BLaER1 treated with 17β-estradiol and CSF1 and Interleukin-3, amounts not matched to agents 10 nM and 100 nM (cell line): ENCODE data around the gene ZNF19.
A peak's percentile ranks its signal among the peaks of the same experiment; 100 is the strongest.

ENCODE experiments used
- H3K27ac ChIP-seq, 11 experiments: shearing (Covaris generic); formaldehyde crosslinking; 2 replicates each; pipeline ENCODE4 v1.8.1; 2022
- H3K27me3 ChIP-seq, 11 experiments: shearing (Covaris generic); formaldehyde crosslinking; 2 replicates each; pipeline ENCODE4 v1.8.1; 2022
- H3K36me3 ChIP-seq, 11 experiments: shearing (Covaris generic); formaldehyde crosslinking; 2 replicates each; pipeline ENCODE4 v1.8.1; 2022
- H3K4me1 ChIP-seq, 10 experiments: shearing (Covaris generic); formaldehyde crosslinking; 2 replicates each; pipeline ENCODE4 v1.8.1; 2022
- H3K4me2 ChIP-seq, 11 experiments: shearing (Covaris generic); formaldehyde crosslinking; 2 replicates each; pipeline ENCODE4 v1.8.1; 2022
- H3K4me3 ChIP-seq, 10 experiments: shearing (Covaris generic); formaldehyde crosslinking; 2 replicates each; pipeline ENCODE4 v1.8.1; 2022
- H3K9ac ChIP-seq, 11 experiments: shearing (Covaris generic); formaldehyde crosslinking; 2 replicates each; pipeline ENCODE4 v1.8.1; 2022
- H3K9me3 ChIP-seq, 11 experiments: shearing (Covaris generic); formaldehyde crosslinking; replicated peaks in 1 of 11; 2 replicates each; pipeline ENCODE4 v1.8.1; 2022
- H4K20me1 ChIP-seq, 11 experiments: shearing (Covaris generic); formaldehyde crosslinking; 2 replicates each; pipeline ENCODE4 v1.8.1; 2022
- Cebpa-rat ChIP-seq, 11 experiments: shearing (Covaris generic); IDR thresholded peaks; 2 replicates each; pipeline ENCODE4 v1.8.1; 2022

ZNF19 gene

DNA sequence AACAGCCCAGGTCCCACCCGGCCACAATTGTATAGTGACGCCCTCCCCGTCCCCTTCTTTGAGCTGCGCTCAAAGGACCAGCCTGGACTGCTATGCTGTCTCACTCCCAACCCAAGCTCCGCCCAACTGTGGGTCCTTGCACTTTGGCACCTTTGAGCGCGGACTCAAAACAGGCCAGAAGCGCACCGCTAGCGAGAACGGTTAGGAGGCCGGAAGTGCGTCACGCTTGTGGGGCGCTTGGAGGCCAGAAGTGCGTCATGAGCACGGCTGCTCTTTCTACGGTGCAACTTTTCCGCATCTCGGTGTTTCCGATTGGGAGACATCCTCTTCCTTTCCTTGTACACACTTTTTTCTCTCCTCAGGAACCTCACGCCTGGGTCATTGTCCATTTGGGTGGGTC is at the start of gene ZNF19:
TSS of gene ZNF19 (minus strand) at position 203 of the 400 bp plus-strand sequence. CDS start 7,210 bp downstream, outside the sequence.
- Histone ChIP-seq H3K4me2 (no peak within 1 kb of the TSS), H3K9ac (no peak within 1 kb of the TSS), H3K9me3 (peaks cover 0 to 4% (median 0%) of the 10 kb centered on the region in 11 experiments; a peak in 1 of 22 replicates), H3K4me3 (no peak within 1 kb of the TSS), H3K27ac (no peak within 1 kb of the TSS), H3K4me1 (peaks cover 4 to 11% (median 7%) of the 10 kb centered on the region in 10 experiments; a peak in 16 of 20 replicates), H3K36me3 (no peaks in the 10 kb centered on the region), H4K20me1 (no peaks in the 10 kb centered on the region), H3K27me3 (no peaks in the 10 kb centered on the region)
- no peak for TF ChIP-seq Cebpa-rat (IDR thresholded peaks at IDR 0.05)

DNA sequence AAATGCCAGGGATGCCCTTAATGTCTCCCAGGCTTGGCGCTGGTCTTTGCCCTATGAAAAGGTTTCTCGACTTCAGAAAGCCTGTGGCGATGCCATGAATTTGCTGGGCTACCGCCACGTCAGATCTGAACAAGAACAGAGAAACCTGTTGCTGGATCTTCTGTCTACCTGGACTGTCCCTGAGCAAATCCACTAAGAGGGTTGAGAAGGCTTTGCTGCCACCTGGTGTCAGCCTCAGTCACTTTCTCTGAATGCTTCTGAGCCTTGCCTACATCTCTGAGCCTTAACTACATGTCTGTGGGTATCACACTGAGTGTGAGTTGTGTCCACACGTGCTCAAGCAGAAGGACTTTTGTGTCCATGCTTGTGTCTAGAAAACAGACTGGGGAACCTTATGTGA is 48.5 kb upstream of the ZNF19 start:
- no peak for TF ChIP-seq Cebpa-rat (IDR thresholded peaks at IDR 0.05)
- Histone ChIP-seq H3K9ac (no peak overlapping the region), H3K36me3 (no peaks in the 10 kb centered on the region), H3K9me3 (no peaks in the 10 kb centered on the region), H3K27me3 (no peaks in the 10 kb centered on the region), H4K20me1 (no peaks in the 10 kb centered on the region), H3K27ac (no peak overlapping the region), H3K4me3 (no peak overlapping the region), H3K4me2 (no peak overlapping the region), H3K4me1 (no peaks in the 10 kb centered on the region)

- Histone ChIP-seq H3K4me1 (no peaks in the 10 kb centered on the region), H3K27ac (no peak overlapping the region), H3K9me3 (no peaks in the 10 kb centered on the region), H4K20me1 (no peaks in the 10 kb centered on the region), H3K9ac (no peak overlapping the region), H3K36me3 (no peaks in the 10 kb centered on the region), H3K4me3 (no peak overlapping the region), H3K4me2 (no peak overlapping the region), H3K27me3 (no peaks in the 10 kb centered on the region)
- TF ChIP-seq Cebpa-rat (IDR thresholded peaks at IDR 0.05), result no peak
Observed at GRCh38 chr16:71536752-71537499, 47.8 kb upstream of the ZNF19 start.

DNA sequence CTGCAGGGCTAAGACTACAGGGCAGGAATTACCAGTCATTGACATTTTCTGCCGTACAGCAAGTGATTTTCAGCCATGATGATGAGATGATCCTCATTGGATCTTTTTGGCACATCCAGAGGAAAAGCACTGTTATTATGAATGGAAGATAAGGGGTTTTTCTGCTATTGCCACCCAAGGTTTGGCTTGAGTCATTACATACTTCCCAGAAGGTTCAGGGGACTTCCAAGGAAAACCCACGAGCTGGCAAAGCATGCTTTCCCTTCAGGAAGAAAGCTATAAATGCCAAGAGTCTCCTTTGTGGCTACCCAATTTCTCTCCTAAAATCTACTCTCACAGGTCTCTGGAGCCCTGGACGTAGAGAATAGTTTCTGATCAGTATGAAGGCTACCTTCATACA is 43.2 kb upstream of the ZNF19 start:
- no peaks in the 10 kb centered on the region for H3K36me3 ChIP-seq
- H3K9ac ChIP-seq, result no peak overlapping the region
- no peaks in the 10 kb centered on the region for H3K9me3 ChIP-seq
- no peaks in the 10 kb centered on the region for H3K27me3 ChIP-seq
- no peak for TF ChIP-seq Cebpa-rat (IDR thresholded peaks at IDR 0.05)
- H3K27ac ChIP-seq, result no peak overlapping the region
- H3K4me3 ChIP-seq, result no peak overlapping the region
- no peaks in the 10 kb centered on the region for H3K4me1 ChIP-seq
- no peaks in the 10 kb centered on the region for H4K20me1 ChIP-seq
- no peak overlapping the region for H3K4me2 ChIP-seq

DNA sequence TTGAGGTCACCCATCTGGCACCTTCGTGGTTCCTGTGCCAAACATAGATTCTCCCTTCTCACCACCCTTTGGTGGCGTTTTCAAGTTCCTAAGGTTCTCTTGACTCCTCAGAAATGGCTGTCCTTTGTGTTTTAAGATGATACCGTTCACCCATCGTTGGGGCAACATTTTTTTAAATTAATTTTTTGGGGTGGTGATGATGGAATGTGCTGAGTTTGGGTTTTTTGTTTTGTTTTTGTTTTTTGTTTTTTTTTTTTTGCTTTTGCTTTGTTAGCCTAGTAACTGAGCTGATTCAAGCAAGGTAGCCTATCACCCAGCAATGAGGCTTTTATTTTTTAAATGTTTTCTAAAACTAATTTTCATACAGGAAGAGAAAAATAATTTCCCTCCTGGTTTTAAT is 39.7 kb upstream of the ZNF19 start:
- TF ChIP-seq Cebpa-rat (IDR thresholded peaks at IDR 0.05), result no peak
- no peaks in the 10 kb centered on the region for H3K9me3 ChIP-seq
- H3K4me2 ChIP-seq, result no peak overlapping the region
- no peaks in the 10 kb centered on the region for H3K27me3 ChIP-seq
- H4K20me1 ChIP-seq, result no peaks in the 10 kb centered on the region
- H3K27ac ChIP-seq, result no peak overlapping the region
- no peak overlapping the region for H3K4me3 ChIP-seq
- no peak overlapping the region for H3K9ac ChIP-seq
- H3K36me3 ChIP-seq, result no peaks in the 10 kb centered on the region
- H3K4me1 ChIP-seq, result peaks cover 0 to 18% (median 0%) of the 10 kb centered on the region in 10 experiments; a peak in 6 of 20 replicates

GRCh38 chr16:71528257-71528656 is 39.1 kb upstream of the ZNF19 start:
- Histone ChIP-seq H3K36me3 (no peaks in the 10 kb centered on the region), H3K27me3 (no peaks in the 10 kb centered on the region)
- TF ChIP-seq Cebpa-rat (IDR thresholded peaks at IDR 0.05), result no peak

GRCh38 chr16:71526111-71526631 is 37.0 kb upstream of the ZNF19 start, which contains the start of gene CHST4:
Gene CHST4 (plus strand): TSS chr16:71526426. CDS start chr16:71536678, 10,252 bp downstream.
- no peaks in the 10 kb centered on the region for H3K9me3 ChIP-seq
- no peaks in the 10 kb centered on the region for H3K27me3 ChIP-seq
- no peaks in the 10 kb centered on the region for H4K20me1 ChIP-seq
- TF ChIP-seq Cebpa-rat (IDR thresholded peaks at IDR 0.05), result no peak
- no peak within 1 kb of the TSS; a peak in 1 of 22 replicates for H3K9ac ChIP-seq
- H3K4me1 ChIP-seq, result peaks cover 0 to 18% (median 0%) of the 10 kb centered on the region in 10 experiments; a peak in 6 of 20 replicates
- H3K4me2 ChIP-seq, result peak within 1 kb of the TSS in 5 of 11 experiments; percentile 7 to 46 (median 30); a peak in 6 of 22 replicates
- no peak within 1 kb of the TSS for H3K4me3 ChIP-seq
- H3K36me3 ChIP-seq, result no peaks in the 10 kb centered on the region
- H3K27ac ChIP-seq, result no peak within 1 kb of the TSS

More at GRCh38 chr16:71528257-71528656, 39.1 kb upstream of the ZNF19 start:
- Histone ChIP-seq H3K9me3 (no peaks in the 10 kb centered on the region), H3K4me3 (no peak overlapping the region), H3K4me1 (peaks cover 0 to 18% (median 0%) of the 10 kb centered on the region in 10 experiments; a peak in 6 of 20 replicates), H3K9ac (no peak overlapping the region), H4K20me1 (no peaks in the 10 kb centered on the region), H3K27ac (no peak overlapping the region), H3K4me2 (no peak overlapping the region)

DNA sequence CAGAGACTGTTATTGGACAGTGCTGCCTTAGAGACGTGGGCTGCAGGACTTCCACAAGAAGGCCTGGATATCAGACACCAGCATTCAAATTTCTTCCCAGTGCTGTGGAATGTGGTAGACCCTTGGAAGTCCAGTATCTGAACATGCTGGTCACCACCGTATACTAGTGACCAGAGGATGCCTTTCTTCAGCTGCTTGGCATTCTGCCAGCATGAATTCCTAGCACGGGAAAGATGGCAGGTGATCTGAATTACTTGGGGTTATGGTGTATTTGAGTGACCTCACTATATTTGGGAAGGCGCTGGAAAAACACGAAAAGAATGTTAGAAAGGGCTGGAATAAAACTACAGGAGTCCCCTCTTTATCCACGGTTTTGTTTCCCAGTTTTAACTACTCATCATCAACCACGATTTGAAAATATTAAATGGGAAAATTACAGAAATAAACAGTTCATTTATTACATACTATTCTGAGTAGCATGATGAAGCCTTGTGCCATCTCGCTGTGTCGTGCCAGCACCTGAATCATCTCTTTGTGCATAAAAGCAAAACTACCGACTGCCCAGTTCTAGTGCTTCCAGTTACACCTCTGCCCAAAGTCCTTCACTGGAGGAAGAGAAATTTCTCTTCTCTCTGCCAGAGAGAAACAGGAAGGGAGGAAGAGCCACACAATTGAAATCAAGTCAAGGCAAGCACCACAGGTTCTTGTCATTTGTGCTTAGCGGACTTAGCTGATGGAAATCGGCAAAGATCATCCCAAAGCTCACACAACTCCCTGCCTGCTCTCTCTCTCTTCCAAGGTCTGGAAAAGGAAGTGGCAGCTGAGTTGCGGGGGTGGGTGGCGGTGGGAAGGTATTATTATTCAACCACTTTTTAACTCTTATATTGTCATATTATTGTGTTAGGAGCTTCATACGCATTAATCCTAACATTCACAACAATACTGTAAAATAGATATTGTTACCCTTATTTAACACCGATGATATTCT is 35.7 kb upstream of the ZNF19 start:
- TF ChIP-seq Cebpa-rat (IDR thresholded peaks at IDR 0.05), result no peak
- H3K9ac ChIP-seq, result no peak overlapping the region
- no peaks in the 10 kb centered on the region for H3K9me3 ChIP-seq
- H4K20me1 ChIP-seq, result no peaks in the 10 kb centered on the region
- H3K4me3 ChIP-seq, result no peak overlapping the region
- H3K36me3 ChIP-seq, result no peaks in the 10 kb centered on the region
- H3K4me1 ChIP-seq, result peaks cover 0 to 18% (median 0%) of the 10 kb centered on the region in 10 experiments; a peak in 6 of 20 replicates
- H3K4me2 ChIP-seq, result no peak overlapping the region; a peak in 1 of 22 replicates
- H3K27me3 ChIP-seq, result no peaks in the 10 kb centered on the region
- no peak overlapping the region for H3K27ac ChIP-seq

DNA sequence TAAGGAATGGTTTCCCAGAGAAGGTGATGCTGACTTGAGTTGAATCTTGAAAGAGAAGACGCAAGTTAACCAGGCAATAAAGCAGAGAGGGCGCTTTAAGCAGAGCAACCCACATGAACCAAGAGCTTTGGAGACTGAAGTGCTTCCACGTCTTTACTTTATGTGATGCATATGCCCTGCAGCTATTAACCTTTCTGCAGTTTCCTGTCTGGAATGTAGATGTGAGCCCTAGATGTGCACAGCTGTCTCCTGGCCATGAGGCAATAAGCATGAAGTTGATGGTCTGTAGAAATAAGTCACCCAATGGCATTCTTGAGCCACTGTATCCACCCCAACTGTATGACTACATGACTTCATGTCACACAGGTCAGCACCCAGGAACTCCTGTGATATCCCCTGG is 31.4 kb upstream of the ZNF19 start:
- no peak overlapping the region for H3K27ac ChIP-seq
- H3K36me3 ChIP-seq, result no peaks in the 10 kb centered on the region
- no peaks in the 10 kb centered on the region for H3K9me3 ChIP-seq
- no peak overlapping the region for H3K4me3 ChIP-seq
- no peak overlapping the region for H3K9ac ChIP-seq
- peaks cover 0 to 7% (median 0%) of the 10 kb centered on the region in 10 experiments; a peak in 1 of 20 replicates for H3K4me1 ChIP-seq
- no peaks in the 10 kb centered on the region for H4K20me1 ChIP-seq
- no peak overlapping the region for H3K4me2 ChIP-seq
- no peaks in the 10 kb centered on the region for H3K27me3 ChIP-seq
- TF ChIP-seq Cebpa-rat (IDR thresholded peaks at IDR 0.05), result no peak
